GM19043 (cell line): ENCODE data around the gene L1TD1.
"Not testable (repeated sequence)": the region's sequence is repeated elsewhere in the genome, so short reads cannot be mapped to it uniquely, and the experiment has no call there.

ENCODE experiments used
- ATAC-seq: cut with Tn5 transposase; IDR thresholded peaks from one replicate; pipeline ENCODE4 v1.9.1; 2021; ENCODE audit warnings: low read depth; ENCODE audit not compliant: unreplicated experiment

Gene L1TD1

DNA sequence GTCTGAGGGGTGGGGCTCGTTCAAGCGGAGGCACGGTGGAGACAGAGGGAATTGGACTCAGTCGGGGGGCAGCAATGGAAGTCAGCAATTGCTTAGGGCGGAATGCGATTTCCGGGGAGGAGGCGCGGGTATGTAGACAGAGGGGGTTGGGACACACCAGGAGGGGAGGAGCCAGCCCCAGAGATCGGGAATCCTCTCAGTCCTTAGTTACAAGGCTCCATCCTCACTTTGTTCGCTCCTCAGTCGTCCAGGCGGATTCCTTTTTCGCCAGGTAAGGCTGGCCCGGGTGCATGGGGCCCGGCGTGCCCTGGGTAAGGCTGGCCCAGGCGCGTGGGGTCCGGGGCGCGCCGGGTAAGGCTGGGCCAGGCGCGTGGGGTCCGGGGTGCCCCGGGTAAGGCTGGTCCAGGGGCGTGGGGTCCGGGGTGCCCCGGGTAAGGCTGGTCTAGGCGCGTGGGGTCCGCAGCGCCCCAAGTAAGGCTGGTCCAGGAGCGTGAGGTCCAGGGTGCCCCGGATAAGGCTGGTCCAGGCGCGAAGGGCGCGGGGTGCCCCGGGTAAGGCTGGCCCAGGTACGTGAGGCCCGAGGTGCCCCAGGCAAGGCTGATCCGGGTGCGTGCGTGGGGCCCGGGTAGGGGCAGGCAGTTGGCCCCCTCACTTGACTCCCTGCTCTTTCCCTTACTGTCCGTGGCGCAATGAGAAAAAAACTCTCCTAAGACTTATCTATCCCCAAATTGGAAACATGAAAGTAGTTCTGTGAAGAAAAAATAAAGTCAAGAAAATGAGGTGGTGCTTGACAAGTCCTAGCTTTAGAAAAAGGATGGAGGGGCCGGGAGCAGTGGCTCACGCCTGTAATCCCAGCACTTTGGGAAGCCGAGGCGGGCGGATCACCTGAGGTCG is at the start of gene L1TD1:
Gene L1TD1, plus strand, starts transcription at position 199 of the 894 bp plus-strand sequence. CDS start 11,780 bp downstream, outside the sequence.
- no peak for ATAC-seq

GRCh38 chr1:62159940-62160348 is 34.7 kb upstream of the L1TD1 start:
- ATAC-seq: peak; percentile 74

DNA sequence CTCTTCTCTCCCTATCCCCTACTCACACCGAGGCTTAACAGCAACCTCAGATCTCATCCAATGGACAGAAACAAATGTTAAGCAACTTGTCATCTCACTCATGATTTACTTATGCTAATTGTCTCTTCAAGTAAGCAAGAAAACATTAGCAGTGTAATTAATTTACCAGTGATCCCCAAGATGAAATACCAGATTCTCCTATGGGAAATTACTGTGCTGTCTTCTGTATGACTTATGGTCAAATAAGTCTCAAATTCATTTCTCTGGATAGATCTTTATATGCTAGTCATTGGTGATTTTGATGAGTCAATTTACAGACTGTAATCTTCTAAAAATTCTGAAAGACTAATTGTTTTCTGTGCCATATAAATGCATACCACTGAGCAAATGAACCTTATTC is 32.9 kb upstream of the L1TD1 start:
- no peak for ATAC-seq

- not testable (repeated sequence) for ATAC-seq
Observed at GRCh38 chr1:62170380-62170779, 24.3 kb upstream of the L1TD1 start.

DNA sequence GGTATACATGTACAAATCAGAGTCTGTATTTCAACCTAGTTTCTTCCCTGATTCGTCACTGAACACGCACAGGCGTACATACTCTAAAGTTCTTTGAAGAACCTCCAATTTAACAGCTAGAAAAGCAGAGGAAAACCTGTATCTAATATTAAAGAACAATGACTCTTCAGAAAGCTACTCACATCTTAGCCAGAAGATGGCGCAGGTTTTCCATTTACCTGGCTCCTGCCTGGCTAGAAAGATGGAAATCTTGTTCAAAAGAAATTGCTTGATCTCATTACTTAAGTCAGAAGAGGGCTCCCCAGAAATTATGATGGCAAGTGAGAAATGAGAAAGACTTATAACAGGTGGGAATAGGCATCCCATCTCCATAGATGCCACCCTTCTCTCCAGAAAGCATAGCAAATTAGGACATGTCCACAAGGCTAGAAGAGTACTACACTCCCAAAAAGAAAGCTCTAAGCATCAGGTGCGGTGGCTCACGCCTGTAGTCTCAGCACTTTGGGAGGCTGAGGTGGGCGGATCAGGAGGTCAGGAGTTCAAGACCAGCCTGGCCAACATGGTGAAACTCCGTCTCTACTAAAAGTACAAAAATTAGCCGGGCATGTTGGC is 19.0 kb upstream of the L1TD1 start:
- ATAC-seq: no peak

DNA sequence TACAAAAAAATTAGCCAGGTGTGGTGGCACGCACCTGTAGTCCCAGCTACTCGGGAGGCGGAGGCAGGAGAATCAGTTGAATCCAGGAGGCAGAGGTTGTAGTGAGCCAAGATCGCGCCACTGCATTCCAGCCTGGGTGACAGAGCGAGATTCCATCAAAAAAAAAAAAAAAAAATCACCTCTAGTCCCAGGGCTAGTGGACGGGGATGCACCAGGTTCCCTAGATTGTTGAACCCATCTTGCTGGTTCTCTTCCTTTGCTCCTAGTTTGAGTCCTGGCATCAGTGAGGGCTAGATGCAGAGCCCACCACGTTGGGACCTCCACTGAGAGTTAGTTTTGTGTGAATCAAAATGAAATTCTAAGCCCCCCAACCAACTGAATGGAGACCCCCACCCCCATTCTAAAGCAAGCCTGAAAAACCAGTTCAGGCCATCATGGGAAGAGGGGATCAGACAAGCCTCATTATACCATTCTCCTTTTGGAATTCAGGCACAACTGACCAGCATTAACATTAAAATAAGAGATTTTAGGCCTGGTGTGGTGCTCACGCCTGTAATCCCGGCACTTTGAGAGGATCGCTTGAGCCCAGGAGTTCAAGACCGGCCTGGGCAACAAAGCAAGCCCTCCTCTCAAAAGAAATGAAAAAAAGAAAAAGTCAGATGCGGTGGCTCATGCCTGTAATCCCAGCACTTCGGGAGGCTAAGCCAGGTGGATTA is 17.9 kb upstream of the L1TD1 start:
- ATAC-seq: no peak

- no peak for ATAC-seq
Observed at GRCh38 chr1:62177621-62178020, 17.0 kb upstream of the L1TD1 start.

GRCh38 chr1:62178372-62178771 is 16.3 kb upstream of the L1TD1 start:
- ATAC-seq: no peak

GRCh38 chr1:62180054-62180453 is 14.6 kb upstream of the L1TD1 start:
- ATAC-seq: not testable (repeated sequence)

GRCh38 chr1:62180639-62181038 is 14.0 kb upstream of the L1TD1 start:
- ATAC-seq: no peak

- ATAC-seq: no peak
Observed at GRCh38 chr1:62181532-62181931, 13.1 kb upstream of the L1TD1 start.

GRCh38 chr1:62182157-62182556 is 12.5 kb upstream of the L1TD1 start:
- not testable (repeated sequence) for ATAC-seq

DNA sequence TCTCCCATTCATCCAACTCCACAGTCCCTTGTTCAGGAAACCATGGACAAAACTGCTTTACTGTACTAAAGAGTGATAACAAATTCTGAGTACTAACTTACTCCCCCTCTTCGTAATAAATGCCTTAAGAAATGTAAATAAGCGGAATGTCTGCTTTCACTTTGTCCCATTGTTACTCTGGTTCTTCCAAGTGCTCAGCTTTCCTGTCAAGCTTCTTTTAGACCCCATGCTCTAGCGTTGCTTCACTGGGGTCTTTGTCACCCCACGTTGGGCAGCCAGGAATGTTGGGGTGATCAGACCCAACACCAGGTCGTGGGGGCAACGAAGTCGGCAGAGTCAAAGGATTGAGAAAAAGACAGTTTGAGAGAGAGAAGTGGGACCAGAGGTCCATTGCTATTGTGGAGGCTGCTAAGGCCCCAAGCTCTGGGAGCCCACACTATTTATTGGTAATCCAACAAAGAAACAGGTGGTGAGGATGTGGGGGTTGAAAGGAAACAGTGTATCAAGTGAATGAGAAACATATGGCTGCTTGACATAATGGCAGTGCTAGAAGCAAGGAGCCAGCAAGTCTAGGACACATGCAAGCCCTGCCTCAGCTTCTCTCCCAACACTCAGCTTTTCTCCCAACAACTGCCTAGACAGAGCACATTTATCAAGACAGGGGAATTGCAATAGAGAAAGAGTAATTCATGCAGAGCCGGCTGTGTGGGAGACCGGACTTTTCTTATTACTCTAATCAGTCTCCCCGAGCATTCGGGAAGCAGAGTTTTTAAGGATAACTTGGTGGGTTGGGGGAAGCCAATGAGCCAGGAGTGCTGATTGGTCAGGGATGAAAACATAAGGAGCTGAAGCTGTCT is 11.3 kb upstream of the L1TD1 start:
- ATAC-seq: not testable (repeated sequence)

GRCh38 chr1:62184336-62184735 is 10.3 kb upstream of the L1TD1 start:
- no peak for ATAC-seq

DNA sequence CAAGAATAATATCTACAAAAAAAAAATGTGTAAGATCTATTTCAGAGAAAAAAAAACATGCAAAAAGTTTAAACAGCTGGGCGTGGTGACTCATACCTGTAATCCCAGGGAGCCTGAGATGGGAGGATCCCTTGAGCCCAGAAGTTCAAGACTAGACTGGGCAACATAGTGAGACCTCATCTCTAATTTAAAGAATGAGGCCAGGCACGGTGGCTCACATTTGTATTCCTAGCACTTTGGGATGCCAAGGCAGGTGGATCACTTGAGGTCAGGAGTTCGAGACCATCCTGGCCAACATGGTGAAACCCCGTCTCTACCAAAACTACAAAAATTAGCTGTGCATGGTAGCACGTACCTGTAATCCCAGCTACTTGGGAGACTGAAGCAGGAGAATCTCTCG is 9.4 kb upstream of the L1TD1 start:
- ATAC-seq: not testable (repeated sequence)

DNA sequence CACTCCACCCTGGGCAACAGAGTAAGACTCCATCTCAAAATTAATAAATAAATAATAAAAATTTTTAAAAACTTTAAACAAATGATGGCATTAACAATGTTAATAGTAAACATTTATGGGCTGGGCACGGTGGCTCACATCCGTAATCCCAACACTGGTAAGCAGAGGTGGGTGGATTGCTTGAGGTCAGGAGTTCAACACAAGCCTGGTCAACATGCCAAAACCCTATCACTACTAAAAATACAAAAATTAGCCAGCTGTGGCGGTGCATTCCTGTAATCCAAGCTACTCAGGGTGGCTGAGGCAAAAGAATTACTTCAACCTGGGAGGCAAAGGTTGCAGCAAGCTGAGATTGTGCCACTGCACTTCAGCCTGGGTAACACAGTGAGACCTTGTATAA is 9.0 kb upstream of the L1TD1 start:
- no peak for ATAC-seq

- no peak for ATAC-seq
Observed at GRCh38 chr1:62187548-62187947, 7.1 kb upstream of the L1TD1 start.

DNA sequence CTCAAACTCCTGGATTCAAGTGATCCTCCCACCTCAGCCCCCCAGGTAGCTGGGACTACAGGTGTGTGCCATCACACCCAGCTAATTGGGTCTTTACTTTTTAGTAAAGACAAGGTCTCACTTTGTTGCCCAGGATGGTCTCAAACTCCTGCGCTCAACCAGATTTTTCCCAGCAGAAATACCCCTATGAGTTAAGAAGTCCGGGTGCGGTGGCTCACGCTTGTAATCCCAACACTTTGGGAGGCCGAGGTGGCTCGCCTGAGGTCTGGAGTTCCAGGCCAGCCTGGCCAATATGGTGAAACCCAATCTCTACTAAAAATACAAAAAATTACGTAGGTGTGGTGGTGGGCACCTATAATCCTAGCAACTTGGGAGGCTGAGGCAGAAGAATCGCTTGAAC is 6.5 kb upstream of the L1TD1 start:
- ATAC-seq: no peak

GRCh38 chr1:62196086-62196690 is 1.5 kb downstream of the L1TD1 start:
- no peak for ATAC-seq
